Astrocyte (in vitro differentiated cells and primary cell): ENCODE results near the gene ZBP1.

ENCODE experiments used
- CTCF ChIP-seq: IDR thresholded peaks from 2 replicates; pipeline ENCODE4 v1.5.1; 2011; ENCODE audit warnings: low read depth, mild to moderate bottlenecking, inconsistent platforms, low read length, moderate library complexity; ENCODE audit not compliant: insufficient read depth
- EZH2 ChIP-seq: IDR thresholded peaks from 2 replicates; pipeline ENCODE4 v1.6.1; 2012; ENCODE audit warnings: mild to moderate bottlenecking, low read length, inconsistent platforms; ENCODE audit not compliant: insufficient read depth

GRCh38 chr20:57654363-57654997, 34.3 kb upstream of the ZBP1 start:
- TF ChIP-seq CTCF (peak; percentile 73), EZH2 (no peak)
